Osteoblast (primary cell): ENCODE data around the gene TMEM129. TPM values are rescaled to one million over a fixed set of nuclear protein-coding genes. Genes with fewer than 3 reads are reported as not detected.

Experiments
- DNase-seq: peaks from one replicate; pipeline ENCODE4 v3.0.0; 2011; ENCODE audit warnings: low spot score, mixed read lengths; ENCODE audit not compliant: insufficient read length; ENCODE audit errors: missing footprints
- H2AFZ ChIP-seq: 2 replicates; pipeline ENCODE4 v1.6.0; 2011; ENCODE audit warnings: mild to moderate bottlenecking, low read length
- H3K27ac ChIP-seq: 2 replicates; pipeline ENCODE4 v1.5.1; 2011; ENCODE audit warnings: mild to moderate bottlenecking, low read depth, low read length, moderate library complexity
- H3K27me3 ChIP-seq: 2 replicates; pipeline ENCODE4 v1.6.0; 2012; ENCODE audit warnings: mild to moderate bottlenecking, control low read depth, inconsistent platforms, low read length, moderate library complexity; ENCODE audit not compliant: insufficient read depth
- H3K36me3 ChIP-seq: 2 replicates; pipeline ENCODE4 v1.5.1; 2011; ENCODE audit warnings: mild to moderate bottlenecking, low read length, control low read depth, moderate library complexity; ENCODE audit not compliant: insufficient read depth
- H3K4me1 ChIP-seq: 2 replicates; pipeline ENCODE4 v1.5.1; 2011; ENCODE audit warnings: mild to moderate bottlenecking, low read length, control low read depth, moderate library complexity; ENCODE audit not compliant: insufficient read depth
- H3K4me2 ChIP-seq: 2 replicates; pipeline ENCODE4 v1.6.0; 2011; ENCODE audit warnings: mild to moderate bottlenecking, low read length; ENCODE audit not compliant: insufficient read depth
- H3K4me3 ChIP-seq: fragments of 200-600 bp; sonication (generic); 3 replicates; pipeline ENCODE4 v1.5.1; 2012; ENCODE audit warnings: mild to moderate bottlenecking, low read length, inconsistent platforms; ENCODE audit not compliant: insufficient read depth
- H3K79me2 ChIP-seq: 2 replicates; pipeline ENCODE4 v1.6.0; 2012; ENCODE audit warnings: mild to moderate bottlenecking, low read length, control low read depth, inconsistent platforms; ENCODE audit not compliant: insufficient read depth
- H3K9me3 ChIP-seq: 2 replicates; pipeline ENCODE4 v1.5.1; 2011; ENCODE audit warnings: low read depth, low read length, control low read depth
- H4K20me1 ChIP-seq: 2 replicates; pipeline ENCODE4 v1.6.0; 2012; ENCODE audit warnings: mild to moderate bottlenecking, low read length, control low read depth; ENCODE audit not compliant: insufficient read depth
- total RNA-seq: library from RNA; depleted of rRNA; stranded (reverse); fragments of >200 nt; gene quantifications from 2 replicates; pipeline ENCODE4 v1.2.3, GENCODE V29; 2012
- TF ChIP-seq, protein P1 (sequence below): IDR thresholded peaks from 2 replicates; pipeline ENCODE4 v1.5.1; 2011; ENCODE audit warnings: mild to moderate bottlenecking, low read depth, low read length, moderate library complexity; ENCODE audit errors: extremely low read depth

The TMEM129 gene
- total RNA-seq, 1 donor, result 38.0 TPM

GRCh38 chr4:1727117-1728031, 6.3 kb upstream of the TMEM129 start:
- peak overlapping the region; percentile 61 for H3K27ac ChIP-seq
- H2AFZ ChIP-seq, result peak overlapping the region; percentile 80
- H3K79me2 ChIP-seq, result peaks cover 84% of the 10 kb centered on the region
- peak; percentile 97 for DNase-seq
- H3K36me3 ChIP-seq, result peaks cover 47% of the 10 kb centered on the region
- H3K9me3 ChIP-seq, result no peaks in the 10 kb centered on the region
- TF ChIP-seq, protein P1, sequence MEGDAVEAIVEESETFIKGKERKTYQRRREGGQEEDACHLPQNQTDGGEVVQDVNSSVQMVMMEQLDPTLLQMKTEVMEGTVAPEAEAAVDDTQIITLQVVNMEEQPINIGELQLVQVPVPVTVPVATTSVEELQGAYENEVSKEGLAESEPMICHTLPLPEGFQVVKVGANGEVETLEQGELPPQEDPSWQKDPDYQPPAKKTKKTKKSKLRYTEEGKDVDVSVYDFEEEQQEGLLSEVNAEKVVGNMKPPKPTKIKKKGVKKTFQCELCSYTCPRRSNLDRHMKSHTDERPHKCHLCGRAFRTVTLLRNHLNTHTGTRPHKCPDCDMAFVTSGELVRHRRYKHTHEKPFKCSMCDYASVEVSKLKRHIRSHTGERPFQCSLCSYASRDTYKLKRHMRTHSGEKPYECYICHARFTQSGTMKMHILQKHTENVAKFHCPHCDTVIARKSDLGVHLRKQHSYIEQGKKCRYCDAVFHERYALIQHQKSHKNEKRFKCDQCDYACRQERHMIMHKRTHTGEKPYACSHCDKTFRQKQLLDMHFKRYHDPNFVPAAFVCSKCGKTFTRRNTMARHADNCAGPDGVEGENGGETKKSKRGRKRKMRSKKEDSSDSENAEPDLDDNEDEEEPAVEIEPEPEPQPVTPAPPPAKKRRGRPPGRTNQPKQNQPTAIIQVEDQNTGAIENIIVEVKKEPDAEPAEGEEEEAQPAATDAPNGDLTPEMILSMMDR, result no peak
- no peaks in the 10 kb centered on the region for H3K27me3 ChIP-seq
- H3K4me1 ChIP-seq, result peaks cover 27% of the 10 kb centered on the region
- peak overlapping the region; percentile 42 for H3K4me3 ChIP-seq
- H3K4me2 ChIP-seq, result peak overlapping the region; percentile 66
- peaks cover 17% of the 10 kb centered on the region for H4K20me1 ChIP-seq

DNA sequence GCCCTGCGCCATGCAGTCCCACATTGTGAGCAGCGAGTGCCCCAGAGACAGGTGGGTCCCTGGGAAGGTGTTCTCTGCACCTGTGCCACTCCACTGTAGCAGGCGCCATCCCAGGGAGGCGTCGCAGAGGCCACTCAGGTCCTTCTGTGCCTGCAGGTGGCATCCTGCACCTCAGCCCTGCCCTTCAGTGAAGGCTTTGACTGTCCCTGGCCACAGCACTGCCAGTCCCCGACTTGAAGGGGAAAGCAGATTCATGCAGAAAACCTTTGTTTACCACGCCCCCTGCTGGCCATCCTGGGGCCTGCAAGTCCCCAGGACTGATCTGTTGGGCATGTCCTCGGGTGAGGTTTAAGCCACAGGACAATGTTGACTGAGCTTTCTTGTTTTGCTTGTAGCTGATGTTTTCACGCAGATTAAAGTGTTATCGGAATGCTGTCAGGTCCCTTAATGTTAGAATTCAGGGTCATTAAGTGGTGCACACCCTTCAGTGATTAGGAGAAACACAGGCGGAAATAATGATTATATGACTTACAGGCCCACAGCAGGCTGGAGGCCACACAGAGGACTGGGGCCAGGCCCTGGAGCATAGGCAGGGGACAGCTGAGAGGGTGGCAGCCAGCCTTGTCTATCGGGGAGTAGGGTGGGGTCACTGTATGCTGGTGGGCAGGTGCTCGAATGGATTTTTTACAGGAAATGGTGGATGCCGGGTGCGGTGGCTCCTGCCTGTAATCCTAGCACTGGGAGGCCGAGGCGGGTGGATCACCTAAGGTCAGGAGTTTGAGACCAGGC, 5.2 kb upstream of the TMEM129 start:
- TF ChIP-seq, protein P1, result peak; percentile 99
- DNase-seq, result peak; percentile 98
- Histone ChIP-seq H3K4me1 (peaks cover 34% of the 10 kb centered on the region), H2AFZ (peak overlapping the region; percentile 77), H3K4me3 (no peak overlapping the region), H3K9me3 (no peaks in the 10 kb centered on the region), H3K36me3 (peaks cover 38% of the 10 kb centered on the region), H3K4me2 (no peak overlapping the region), H3K79me2 (peaks cover 88% of the 10 kb centered on the region), H3K27ac (peak overlapping the region; percentile 36), H4K20me1 (peaks cover 17% of the 10 kb centered on the region), H3K27me3 (no peaks in the 10 kb centered on the region)

DNA sequence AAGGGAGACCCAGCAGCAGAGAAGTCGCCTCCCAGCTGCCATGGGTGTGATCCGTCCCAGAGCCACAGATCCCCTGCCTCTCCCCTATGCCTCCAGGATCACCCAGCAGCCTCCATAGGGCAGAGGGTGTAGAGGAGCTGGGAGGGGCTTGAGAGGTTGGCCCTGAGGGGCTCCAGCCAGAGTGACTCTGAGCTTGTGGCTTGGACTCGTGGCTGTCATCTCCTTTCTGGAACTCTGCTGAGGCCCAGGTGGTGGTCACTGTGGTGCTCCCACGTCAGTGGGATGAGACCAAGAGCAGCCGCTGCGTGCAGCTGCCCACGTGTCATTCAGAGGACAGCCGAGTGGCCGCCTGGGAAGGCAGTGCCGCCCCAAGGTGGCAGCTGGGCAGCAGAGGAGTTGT, 4.4 kb upstream of the TMEM129 start:
- Histone ChIP-seq H4K20me1 (peaks cover 17% of the 10 kb centered on the region), H3K4me3 (no peak overlapping the region), H3K9me3 (no peaks in the 10 kb centered on the region), H3K27ac (no peak overlapping the region), H3K36me3 (peaks cover 31% of the 10 kb centered on the region), H3K4me2 (no peak overlapping the region), H2AFZ (no peak overlapping the region), H3K4me1 (peaks cover 34% of the 10 kb centered on the region), H3K27me3 (no peaks in the 10 kb centered on the region), H3K79me2 (peaks cover 82% of the 10 kb centered on the region)
- TF ChIP-seq, protein P1, result no peak
- DNase-seq, result peak; percentile 59
